HEK293T (cell line): Measurements from ENCODE around the gene HES7.

Source experiments
- CTCF ChIA-PET: fragments of 350-600 bp; formaldehyde crosslinking; extraction: SDS; loops from one replicate; lab custom pipeline; 2021; ENCODE audit warnings: antibody characterized with exemption, inconsistent platforms; lab: Yijun Ruan, JAX
- POLR2A ChIA-PET: fragments of 350-600 bp; formaldehyde crosslinking; extraction: SDS; loops from one replicate; lab custom pipeline; 2020; ENCODE audit warnings: antibody characterized with exemption, inconsistent platforms; lab: Yijun Ruan, JAX
- DNase-seq: peaks from one replicate; pipeline ENCODE4 v3.0.0; 2012; ENCODE audit warnings: mixed read lengths; ENCODE audit errors: extremely low spot score
- ARNT ChIP-seq: fragments of 450-650 bp; IDR thresholded peaks from 2 replicates; pipeline ENCODE4 v1.6.1; 2017; ENCODE audit warnings: mild to moderate bottlenecking
- BHLHE40 ChIP-seq: fragments of 450-650 bp; IDR thresholded peaks from 2 replicates; pipeline ENCODE4 v1.6.1; 2016; ENCODE audit warnings: mild to moderate bottlenecking, moderate library complexity, borderline replicate concordance
- CTBP1 ChIP-seq: fragments of 450-650 bp; IDR thresholded peaks from 2 replicates; pipeline ENCODE4 v1.6.1; 2016; ENCODE audit warnings: borderline replicate concordance
- ELF4 ChIP-seq: fragments of 450-650 bp; IDR thresholded peaks from 2 replicates; pipeline ENCODE4 v1.6.1; 2017; ENCODE audit warnings: antibody characterized with exemption
- FOXA1 ChIP-seq: fragments of 450-650 bp; IDR thresholded peaks from 2 replicates; pipeline ENCODE4 v1.6.1; 2016; ENCODE audit warnings: mild to moderate bottlenecking
- FOXK2 ChIP-seq: fragments of 450-650 bp; IDR thresholded peaks from 2 replicates; pipeline ENCODE4 v1.6.1; 2016; ENCODE audit warnings: mild to moderate bottlenecking
- FOXM1 ChIP-seq: fragments of 450-650 bp; IDR thresholded peaks from 2 replicates; pipeline ENCODE4 v1.6.1; 2017; ENCODE audit warnings: mild to moderate bottlenecking, borderline replicate concordance
- HDGF ChIP-seq: fragments of 450-650 bp; IDR thresholded peaks from 2 replicates; pipeline ENCODE4 v1.6.1; 2017; ENCODE audit warnings: antibody characterized with exemption, borderline replicate concordance
- L3MBTL2 ChIP-seq: fragments of 450-650 bp; conservative IDR thresholded peaks from 2 replicates; pipeline ENCODE4 v1.6.1; 2016; ENCODE audit warnings: mild to moderate bottlenecking
- LEF1 ChIP-seq: fragments of 450-650 bp; IDR thresholded peaks from 2 replicates; pipeline ENCODE4 v1.6.1; 2017; ENCODE audit warnings: mild to moderate bottlenecking, borderline replicate concordance
- NFRKB ChIP-seq: fragments of 450-650 bp; IDR thresholded peaks from 2 replicates; pipeline ENCODE4 v1.6.1; 2016; ENCODE audit warnings: mild to moderate bottlenecking, moderate library complexity
- SP1 ChIP-seq: fragments of 450-650 bp; IDR thresholded peaks from 2 replicates; pipeline ENCODE4 v1.6.1; 2017
- SUZ12 ChIP-seq: fragments of 450-650 bp; IDR thresholded peaks from 2 replicates; pipeline ENCODE4 v1.6.1; 2016; ENCODE audit warnings: mild to moderate bottlenecking
- TARDBP ChIP-seq: fragments of 450-650 bp; IDR thresholded peaks from 2 replicates; pipeline ENCODE4 v1.6.1; 2016
- ZNF384 ChIP-seq: fragments of 450-650 bp; IDR thresholded peaks from 2 replicates; pipeline ENCODE4 v1.6.1; 2016
- TF ChIP-seq, protein P1 (sequence below): fragments of 450-650 bp; IDR thresholded peaks from 2 replicates; pipeline ENCODE4 v1.6.1; 2016

Gene HES7

GRCh38 chr17:8100763-8101162 is 23.1 kb downstream of the HES7 start:
- TF ChIP-seq FOXM1 (no peak), SP1 (no peak), ELF4 (no peak), LEF1 (no peak), HDGF (no peak), TARDBP (no peak), ARNT (no peak), ZNF384 (no peak), SUZ12 (no peak), L3MBTL2 (no peak), CTBP1 (no peak), FOXA1 (no peak), NFRKB (no peak)
- TF ChIP-seq, protein P1, sequence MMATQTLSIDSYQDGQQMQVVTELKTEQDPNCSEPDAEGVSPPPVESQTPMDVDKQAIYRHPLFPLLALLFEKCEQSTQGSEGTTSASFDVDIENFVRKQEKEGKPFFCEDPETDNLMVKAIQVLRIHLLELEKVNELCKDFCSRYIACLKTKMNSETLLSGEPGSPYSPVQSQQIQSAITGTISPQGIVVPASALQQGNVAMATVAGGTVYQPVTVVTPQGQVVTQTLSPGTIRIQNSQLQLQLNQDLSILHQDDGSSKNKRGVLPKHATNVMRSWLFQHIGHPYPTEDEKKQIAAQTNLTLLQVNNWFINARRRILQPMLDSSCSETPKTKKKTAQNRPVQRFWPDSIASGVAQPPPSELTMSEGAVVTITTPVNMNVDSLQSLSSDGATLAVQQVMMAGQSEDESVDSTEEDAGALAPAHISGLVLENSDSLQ = no peak
- ChIA-PET POLR2A (no interaction called here), CTCF (no interaction called here)
- no peak for DNase-seq

DNA sequence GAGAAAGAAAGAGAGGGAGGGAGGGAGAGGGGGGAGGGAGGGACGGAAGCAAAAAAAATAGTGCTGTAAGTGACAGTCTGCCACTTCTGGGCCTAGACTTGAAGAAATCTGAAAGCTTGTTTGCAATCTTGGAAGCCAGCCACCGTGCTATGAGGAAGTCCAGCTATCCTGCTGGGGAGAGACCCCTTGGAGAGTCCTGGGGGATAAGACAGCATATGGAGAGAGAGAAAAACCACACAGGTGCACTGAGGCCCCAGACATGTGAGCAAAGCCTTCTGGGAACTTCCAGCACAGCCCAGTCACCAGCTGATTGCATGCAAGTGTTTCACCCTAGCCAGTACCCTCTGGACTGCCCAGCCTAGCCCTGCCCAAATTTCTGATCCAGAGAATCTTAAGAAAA is 23.8 kb downstream of the HES7 start:
- ChIA-PET CTCF (interaction anchor here (0.5 kb wide), 1 partner anchor 465 kb away, joined by 3 read pairs; no protein-coding TSS in a partner anchor), POLR2A (no interaction called here)
- TF ChIP-seq TARDBP (no peak), NFRKB (no peak), L3MBTL2 (no peak), FOXM1 (no peak), LEF1 (no peak), FOXA1 (no peak), ZNF384 (no peak), ELF4 (no peak), CTBP1 (no peak), FOXK2 (no peak), HDGF (no peak), SUZ12 (no peak), ARNT (no peak)
- TF ChIP-seq, protein P1 = no peak
- DNase-seq = no peak

GRCh38 chr17:8096541-8096940 is 27.4 kb downstream of the HES7 start:
- POLR2A ChIA-PET = interaction anchor here (0.7 kb wide), 1 partner anchor 23 kb away, joined by 3 read pairs; no protein-coding TSS in a partner anchor
- no peak for DNase-seq
- CTCF ChIA-PET = no interaction called here

DNA sequence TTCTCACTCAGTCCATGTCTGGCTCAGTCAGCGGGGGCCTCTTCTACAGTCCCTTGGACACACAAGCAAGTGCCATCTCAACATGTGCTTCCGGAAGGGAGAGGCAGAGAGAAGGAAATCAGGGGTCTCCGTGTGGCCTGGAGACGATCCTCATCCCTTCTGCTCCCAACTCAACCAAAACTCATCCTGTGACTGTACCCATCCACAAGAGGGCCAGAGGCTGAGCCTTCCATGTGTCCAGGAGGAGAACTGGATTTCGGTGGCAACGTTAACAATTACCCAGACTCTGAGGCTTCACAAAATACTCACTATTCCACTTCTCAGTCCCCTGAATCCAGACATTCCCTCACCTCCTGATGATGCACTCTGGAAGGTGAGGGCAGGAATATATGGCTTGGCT is 28.5 kb downstream of the HES7 start:
- TF ChIP-seq BHLHE40 (no peak), LEF1 (no peak), SUZ12 (no peak), CTBP1 (no peak), NFRKB (no peak), ZNF384 (no peak), ARNT (no peak), FOXK2 (no peak), HDGF (no peak)
- TF ChIP-seq, protein P1 = no peak
- CTCF ChIA-PET = interaction anchor here (2.0 kb wide), 1 partner anchor 15 kb away, joined by 18 read pairs; no protein-coding TSS in a partner anchor
- no peak for DNase-seq
- POLR2A ChIA-PET = no interaction called here

More at GRCh38 chr17:8096541-8096940, 27.4 kb downstream of the HES7 start:
- no peak for TF ChIP-seq L3MBTL2
- TF ChIP-seq, protein P1 = no peak
- no peak for TF ChIP-seq HDGF
- TF ChIP-seq BHLHE40 = no peak
- no peak for TF ChIP-seq FOXM1
- no peak for TF ChIP-seq ARNT
- TF ChIP-seq ZNF384 = no peak
- no peak for TF ChIP-seq TARDBP
- no peak for TF ChIP-seq NFRKB
- TF ChIP-seq ELF4 = no peak
- TF ChIP-seq FOXK2 = no peak
- TF ChIP-seq SP1 = no peak
- TF ChIP-seq SUZ12 = no peak
- TF ChIP-seq FOXA1 = no peak
- no peak for TF ChIP-seq LEF1

DNA sequence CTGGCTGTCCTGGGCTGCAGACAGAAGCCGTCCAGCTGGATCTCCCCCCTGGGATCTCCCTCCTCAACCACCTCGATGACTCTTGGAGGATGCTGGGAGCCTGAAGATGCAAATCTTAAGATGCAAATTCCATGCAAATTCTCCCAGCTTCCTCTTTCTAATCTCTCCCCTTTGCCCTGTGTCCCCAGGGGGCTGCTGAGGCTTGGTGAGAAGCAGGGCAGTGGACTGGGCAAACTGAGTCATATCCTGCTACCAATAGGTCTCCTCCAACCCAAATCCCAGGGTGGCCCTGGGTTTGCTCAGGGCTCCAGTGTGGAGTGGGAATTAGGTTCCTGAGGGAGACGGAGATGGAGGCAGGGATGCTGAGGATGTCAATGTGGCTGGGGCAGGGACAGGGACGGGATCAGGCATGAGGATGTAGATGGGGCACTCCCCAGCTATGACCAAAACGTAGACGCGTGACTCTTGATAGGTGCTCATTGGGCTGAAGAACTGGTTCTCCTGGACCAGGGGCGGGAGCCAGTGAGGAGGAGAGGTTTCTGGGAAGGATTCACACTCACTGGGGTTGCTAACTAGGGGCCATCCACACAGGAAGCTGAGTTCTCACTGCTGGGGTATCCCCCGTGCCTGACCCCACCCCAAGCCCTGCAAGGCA is 32.7 kb downstream of the HES7 start:
- ChIA-PET CTCF (no interaction called here), POLR2A (interaction anchor here (1.4 kb wide), 1 partner anchor 12 kb away, joined by 4 read pairs; no protein-coding TSS in a partner anchor)
- no peak for DNase-seq
- no peak for TF ChIP-seq ZNF384
- TF ChIP-seq FOXM1 = no peak
- TF ChIP-seq, protein P1 = no peak
- no peak for TF ChIP-seq ELF4
- no peak for TF ChIP-seq HDGF
- no peak for TF ChIP-seq ARNT
- no peak for TF ChIP-seq L3MBTL2
- TF ChIP-seq NFRKB = no peak
- TF ChIP-seq BHLHE40 = no peak
- TF ChIP-seq SUZ12 = no peak
- TF ChIP-seq LEF1 = no peak
- no peak for TF ChIP-seq SP1
- no peak for TF ChIP-seq FOXK2
- TF ChIP-seq FOXA1 = no peak
- TF ChIP-seq TARDBP = no peak
- no peak for TF ChIP-seq CTBP1
